Transverse colon (tissue), 4 donors: ENCODE results near the gene FNIP2.

Source experiments
- POLR2A ChIP-seq: fragments of 450-650 bp; IDR thresholded peaks from one replicate; pipeline ENCODE4 v1.6.1; 2016; ENCODE audit warnings: antibody characterized with exemption, mild to moderate bottlenecking, moderate library complexity
- POLR2AphosphoS5 ChIP-seq, 3 donors: sonication (generic); formaldehyde crosslinking; IDR thresholded peaks; one replicate each; pipeline ENCODE4 v1.6.1; 2016; ENCODE audit warnings: antibody characterized with exemption in 3 of 3
- TF ChIP-seq, protein P1 (sequence below), 5 experiments: fragments of 200-600 bp in 3 of 5; fragments of 450-650 bp in 2 of 5; sonication (generic) in 3 of 5; IDR thresholded peaks; 1 replicate in 2 of 5; 2 replicates in 3 of 5; pipeline ENCODE4 v1.5.1; 2016 to 2017; ENCODE audit warnings: antibody characterized with exemption in 5 of 5, inconsistent platforms in 3 of 5, mild to moderate bottlenecking in 2 of 5, moderate library complexity in 1 of 5

DNA sequence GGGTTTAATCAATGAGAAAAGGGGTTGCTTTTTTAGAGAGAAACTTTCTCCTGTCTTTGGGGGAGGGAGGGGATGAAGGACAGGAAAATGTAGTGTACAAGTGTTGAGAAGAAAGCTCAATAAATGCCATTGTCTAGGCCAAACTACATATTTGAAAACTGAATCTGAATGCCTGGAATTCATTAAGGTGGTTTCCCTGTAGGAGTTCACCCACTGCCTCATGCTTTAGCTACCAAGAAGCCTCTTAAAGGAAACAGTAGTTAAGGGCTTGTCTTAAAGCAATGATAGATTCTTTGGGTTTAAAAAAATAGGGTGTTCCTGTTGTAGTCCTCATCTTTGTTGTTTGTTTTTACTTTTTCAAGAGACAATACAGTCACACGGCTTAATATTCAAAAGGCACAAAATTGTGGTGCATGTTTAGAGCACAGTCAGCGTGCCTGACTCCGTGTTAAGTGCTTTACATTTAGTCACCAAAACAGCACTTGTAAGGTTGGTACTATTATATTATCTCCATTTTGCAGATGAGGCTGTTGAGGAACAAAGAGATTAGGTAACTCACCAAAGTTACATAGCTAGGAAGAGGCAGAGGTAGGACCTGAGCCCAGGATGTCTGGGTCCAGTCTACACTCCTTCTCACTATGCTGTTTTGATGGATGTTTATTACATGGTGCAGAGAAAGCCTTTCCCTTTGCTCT lies 46.0 kb downstream of the FNIP2 start:
- TF ChIP-seq POLR2AphosphoS5 (IDR thresholded peaks at IDR 0.05) = no peak
- TF ChIP-seq, protein P1, sequence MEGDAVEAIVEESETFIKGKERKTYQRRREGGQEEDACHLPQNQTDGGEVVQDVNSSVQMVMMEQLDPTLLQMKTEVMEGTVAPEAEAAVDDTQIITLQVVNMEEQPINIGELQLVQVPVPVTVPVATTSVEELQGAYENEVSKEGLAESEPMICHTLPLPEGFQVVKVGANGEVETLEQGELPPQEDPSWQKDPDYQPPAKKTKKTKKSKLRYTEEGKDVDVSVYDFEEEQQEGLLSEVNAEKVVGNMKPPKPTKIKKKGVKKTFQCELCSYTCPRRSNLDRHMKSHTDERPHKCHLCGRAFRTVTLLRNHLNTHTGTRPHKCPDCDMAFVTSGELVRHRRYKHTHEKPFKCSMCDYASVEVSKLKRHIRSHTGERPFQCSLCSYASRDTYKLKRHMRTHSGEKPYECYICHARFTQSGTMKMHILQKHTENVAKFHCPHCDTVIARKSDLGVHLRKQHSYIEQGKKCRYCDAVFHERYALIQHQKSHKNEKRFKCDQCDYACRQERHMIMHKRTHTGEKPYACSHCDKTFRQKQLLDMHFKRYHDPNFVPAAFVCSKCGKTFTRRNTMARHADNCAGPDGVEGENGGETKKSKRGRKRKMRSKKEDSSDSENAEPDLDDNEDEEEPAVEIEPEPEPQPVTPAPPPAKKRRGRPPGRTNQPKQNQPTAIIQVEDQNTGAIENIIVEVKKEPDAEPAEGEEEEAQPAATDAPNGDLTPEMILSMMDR (IDR thresholded peaks at IDR 0.05) = no peak
- no peak for TF ChIP-seq POLR2A
